HG03520 (cell line): ENCODE measurements around the gene SORCS2.

Experiments
- ATAC-seq: cut with Tn5 transposase; IDR thresholded peaks from one replicate; pipeline ENCODE4 v1.9.1; 2021; ENCODE audit warnings: mild to moderate bottlenecking, moderate library complexity; ENCODE audit not compliant: unreplicated experiment

Gene SORCS2

GRCh38 chr4:7691982-7692381, 499.6 kb downstream of the SORCS2 start:
- no peak for ATAC-seq

- no peak for ATAC-seq
Measured at GRCh38 chr4:7692451-7693236, 500.3 kb downstream of the SORCS2 start.

- no peak for ATAC-seq
Measured at GRCh38 chr4:7693237-7693608, 500.9 kb downstream of the SORCS2 start.

DNA sequence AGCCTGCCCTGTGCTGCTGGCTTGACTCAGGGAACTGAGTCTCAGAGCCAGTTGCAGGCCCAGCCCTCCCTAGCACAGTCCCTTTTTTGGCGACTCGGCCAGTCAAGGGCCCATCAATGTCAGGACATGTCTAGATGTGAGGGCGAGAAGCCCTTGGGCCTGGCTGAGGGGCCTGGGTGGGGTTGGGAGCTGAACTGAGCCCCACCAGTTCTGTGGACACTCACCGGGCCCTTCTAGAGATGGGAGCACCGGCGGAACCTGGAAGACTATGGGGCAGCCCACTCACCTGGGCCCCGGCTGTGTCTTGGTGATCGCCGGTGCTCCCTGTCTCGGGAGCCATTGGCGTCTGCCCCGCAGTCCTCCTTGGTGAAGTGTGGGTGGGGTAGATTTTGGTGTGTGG, 501.4 kb downstream of the SORCS2 start:
- ATAC-seq = no peak

DNA sequence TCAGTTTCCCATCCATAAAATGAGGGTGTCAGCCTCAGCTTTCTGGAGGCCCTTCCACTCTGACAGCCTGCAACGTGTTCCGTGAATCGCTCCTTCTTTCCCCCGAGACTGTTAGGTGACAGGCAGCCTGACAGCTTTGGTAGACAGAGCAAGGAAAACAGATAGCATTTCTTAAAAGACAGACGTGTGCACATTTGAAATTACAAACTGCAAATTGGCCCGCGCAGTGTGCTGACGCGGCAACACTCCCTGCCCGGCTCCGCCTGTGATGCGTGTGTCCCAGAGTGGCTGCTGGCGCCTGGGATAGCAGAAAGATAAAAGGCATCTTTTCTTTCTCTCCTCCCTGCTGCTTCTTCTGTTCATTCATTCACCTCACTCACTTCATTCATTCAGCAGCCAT, 502.0 kb downstream of the SORCS2 start:
- no peak for ATAC-seq

DNA sequence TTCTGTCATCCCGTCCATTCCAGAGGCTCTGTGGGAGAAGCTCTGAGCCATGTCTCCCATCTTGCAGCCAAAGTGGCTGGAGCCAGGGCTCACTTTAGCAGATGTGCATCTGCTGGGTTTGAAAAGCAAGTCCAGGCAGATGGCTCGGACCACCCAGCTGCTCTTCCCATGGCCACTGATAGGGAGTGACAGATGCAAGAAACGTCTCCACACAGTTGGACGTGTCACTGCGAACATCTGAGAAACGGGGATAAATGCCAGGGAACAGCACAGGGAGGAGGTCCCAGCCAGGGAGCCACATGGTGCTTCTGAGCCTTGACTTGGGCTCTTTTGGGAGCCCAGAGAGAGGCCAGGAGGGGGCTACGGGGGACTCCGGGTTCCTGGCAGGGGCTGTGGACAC, 505.0 kb downstream of the SORCS2 start:
- ATAC-seq = no peak

DNA sequence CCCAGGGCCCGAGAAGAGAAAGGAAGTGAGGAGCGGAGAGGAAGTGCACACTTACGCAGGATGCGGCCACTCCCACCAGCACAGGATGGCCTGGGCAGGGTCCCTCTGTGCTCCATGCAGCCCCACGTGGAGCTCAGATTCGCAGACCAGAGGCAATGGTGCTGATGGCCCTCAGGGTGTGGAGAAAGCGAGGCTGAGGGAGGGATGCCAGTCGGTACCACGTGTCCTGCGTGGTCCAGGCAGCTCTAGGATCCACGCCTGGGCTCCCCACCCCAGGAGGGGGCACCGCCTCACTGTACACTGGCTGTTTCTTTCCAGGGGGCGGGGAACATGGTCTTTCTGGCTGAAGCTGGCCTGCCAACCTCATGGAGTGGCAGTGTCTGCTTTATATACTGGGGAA, 505.5 kb downstream of the SORCS2 start:
- ATAC-seq = no peak

DNA sequence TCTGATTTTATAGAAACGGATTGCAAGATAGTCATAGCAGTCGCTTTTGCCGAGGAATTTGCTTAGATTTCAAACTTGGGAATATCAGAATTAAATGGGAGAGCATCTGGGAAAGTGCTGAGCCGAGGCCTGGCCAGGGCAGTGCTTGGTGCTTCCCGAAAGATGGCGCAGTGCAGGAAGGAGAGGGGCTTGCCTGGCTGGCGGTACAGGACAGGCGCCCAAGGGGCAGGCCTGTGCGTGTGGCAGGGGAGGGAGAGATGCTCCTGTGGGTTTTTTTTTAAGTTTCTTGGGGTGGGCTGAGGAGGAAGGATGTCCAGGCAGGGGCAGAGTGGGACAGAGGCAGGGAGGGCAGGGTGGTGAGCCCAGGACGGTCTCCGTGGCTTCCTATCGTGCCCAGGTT, 506.2 kb downstream of the SORCS2 start:
- no peak for ATAC-seq

- no peak for ATAC-seq
Measured at GRCh38 chr4:7699031-7699430, 506.7 kb downstream of the SORCS2 start.

GRCh38 chr4:7699825-7700224, 507.5 kb downstream of the SORCS2 start:
- no peak for ATAC-seq

DNA sequence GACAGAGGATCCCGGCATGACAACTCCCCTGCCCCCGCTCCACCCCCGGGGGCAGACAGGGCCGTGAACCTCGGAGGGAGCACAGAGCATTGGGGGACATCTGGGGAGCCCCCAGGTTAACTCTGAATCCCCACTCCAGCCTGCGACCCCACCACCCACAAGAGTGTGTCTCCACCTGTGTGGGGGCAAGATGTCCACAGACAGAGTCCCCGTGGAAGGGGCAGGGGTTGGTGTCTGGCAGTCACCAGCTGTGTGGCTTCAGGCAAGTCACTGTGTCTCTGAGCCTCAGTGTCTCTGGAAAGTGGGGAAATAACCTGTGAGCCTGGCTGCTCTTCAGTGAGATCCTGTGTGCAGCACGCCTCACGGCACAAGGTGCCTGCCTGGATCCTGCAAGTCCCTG, 508.3 kb downstream of the SORCS2 start:
- ATAC-seq = no peak

DNA sequence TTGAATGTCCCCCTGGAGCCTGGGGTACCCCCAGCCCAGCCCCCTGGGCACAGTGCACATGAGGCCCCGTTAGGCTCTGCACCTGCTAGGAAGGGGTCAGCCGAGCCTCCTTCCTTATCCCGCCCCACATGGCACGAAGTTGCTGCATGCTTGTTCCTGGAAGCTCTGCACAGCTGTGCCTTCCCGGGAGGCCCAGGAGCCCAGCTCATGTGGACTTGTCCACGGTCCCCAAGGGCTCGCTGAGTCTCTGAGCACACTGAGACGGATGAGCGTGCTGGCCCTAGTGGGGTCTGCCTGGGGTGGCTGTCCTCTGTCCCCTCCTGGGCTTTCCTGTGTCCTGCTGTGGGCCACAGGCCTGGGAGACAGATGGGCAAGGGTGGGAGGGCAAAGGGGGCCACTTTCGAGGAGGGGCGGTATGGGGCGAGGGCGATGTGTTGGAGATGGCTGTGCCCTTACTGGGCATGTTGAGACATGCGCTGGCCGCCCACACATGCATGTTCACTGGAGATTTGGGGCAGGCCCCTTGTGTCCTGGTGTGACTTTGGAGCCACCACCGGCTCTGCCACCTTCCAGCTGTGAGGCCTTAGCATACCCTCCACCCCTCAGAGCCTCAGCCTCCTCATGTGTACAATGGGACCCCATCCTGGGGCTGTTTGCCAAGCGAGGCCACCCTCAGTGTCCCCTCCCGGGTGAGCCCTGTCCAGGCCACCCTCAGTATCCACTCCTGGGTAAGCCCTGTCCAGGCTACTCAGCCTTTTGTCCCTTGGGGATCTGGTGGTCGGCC, 509.7 kb downstream of the SORCS2 start:
- ATAC-seq = no peak

- no peak for ATAC-seq
Measured at GRCh38 chr4:7703688-7704087, 511.4 kb downstream of the SORCS2 start.

- no peak for ATAC-seq
Measured at GRCh38 chr4:7704091-7704490, 511.8 kb downstream of the SORCS2 start.

DNA sequence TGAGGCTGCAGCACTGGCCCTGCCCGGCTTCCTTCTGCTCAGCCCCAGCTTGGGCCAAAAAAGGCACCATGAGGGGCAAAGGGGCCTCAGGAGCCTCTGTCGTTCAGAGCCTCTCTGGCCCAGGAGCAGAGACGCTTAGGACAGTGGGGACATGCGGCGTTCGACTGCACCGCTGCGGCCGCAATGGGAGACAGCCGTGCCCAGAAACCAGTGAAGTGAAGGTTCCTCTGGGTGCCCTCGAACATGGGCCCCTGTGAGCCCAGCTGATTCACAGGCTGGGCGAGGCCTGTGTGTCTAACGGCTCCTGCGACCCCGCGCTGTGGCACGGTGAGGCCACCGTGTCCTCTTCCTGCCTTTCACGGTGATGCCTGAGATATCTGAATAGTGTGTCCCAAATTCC, 512.3 kb downstream of the SORCS2 start:
- ATAC-seq = no peak

GRCh38 chr4:7705062-7705461, 512.7 kb downstream of the SORCS2 start:
- no peak for ATAC-seq

DNA sequence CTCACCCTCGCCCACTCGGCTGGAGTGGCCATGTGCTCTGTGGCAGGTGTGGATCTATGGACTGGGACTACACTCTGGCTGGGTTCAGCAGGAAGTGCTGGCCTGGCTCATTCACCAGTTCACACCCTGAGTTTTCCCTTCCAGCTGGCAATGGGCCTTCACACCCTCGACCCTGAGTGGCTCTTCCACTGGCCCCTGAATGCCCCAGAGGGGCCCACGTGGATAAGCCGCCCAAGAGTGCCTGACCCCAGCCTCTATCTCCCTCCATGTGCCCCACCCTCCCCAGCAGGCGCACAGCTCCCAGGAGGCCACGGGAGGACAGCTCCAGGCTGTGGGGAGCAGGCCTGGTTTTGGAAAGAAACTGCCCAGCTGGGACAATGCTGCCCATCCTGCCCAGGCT, 513.3 kb downstream of the SORCS2 start:
- no peak for ATAC-seq

GRCh38 chr4:7708238-7708637, 515.9 kb downstream of the SORCS2 start:
- ATAC-seq = no peak

DNA sequence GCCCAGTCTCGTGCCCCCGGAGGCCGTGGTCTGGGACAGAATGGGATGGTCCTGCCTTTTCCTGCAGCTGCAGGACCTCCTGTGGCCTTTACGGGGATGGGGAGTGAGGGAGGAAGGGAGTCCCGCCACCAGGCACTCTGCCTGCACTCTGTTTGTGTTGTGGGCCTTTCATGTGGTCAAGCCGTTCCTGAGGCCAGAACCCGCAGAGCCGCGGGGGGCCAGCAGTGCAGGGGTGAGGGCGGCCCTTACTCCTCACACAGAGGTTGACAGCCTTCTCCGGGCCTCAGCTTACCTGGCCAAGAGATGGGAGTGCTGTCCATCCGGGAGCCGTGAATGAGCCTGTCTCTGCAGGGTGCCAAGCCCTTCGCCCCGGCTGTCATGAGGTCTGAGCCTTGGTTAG, 516.6 kb downstream of the SORCS2 start:
- no peak for ATAC-seq

DNA sequence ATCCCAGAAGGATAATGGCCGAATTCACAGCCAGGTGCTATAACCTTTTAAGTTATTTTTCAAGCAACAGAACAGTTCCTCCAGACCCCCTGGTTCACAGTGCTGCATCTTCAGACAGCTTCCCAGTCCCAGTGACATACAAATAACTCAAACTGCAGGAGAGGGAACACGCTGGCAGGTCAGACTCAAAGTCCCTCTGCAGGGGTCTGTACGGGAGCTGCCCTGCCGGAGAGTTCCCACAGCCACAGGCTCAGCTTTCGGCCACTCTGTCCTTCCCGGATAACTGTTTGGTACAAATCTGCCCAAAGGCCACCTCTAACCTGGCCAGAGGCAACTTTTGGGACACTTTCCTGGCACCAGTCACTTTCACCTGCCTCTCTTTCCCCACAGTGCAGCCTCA, 517.1 kb downstream of the SORCS2 start:
- no peak for ATAC-seq

DNA sequence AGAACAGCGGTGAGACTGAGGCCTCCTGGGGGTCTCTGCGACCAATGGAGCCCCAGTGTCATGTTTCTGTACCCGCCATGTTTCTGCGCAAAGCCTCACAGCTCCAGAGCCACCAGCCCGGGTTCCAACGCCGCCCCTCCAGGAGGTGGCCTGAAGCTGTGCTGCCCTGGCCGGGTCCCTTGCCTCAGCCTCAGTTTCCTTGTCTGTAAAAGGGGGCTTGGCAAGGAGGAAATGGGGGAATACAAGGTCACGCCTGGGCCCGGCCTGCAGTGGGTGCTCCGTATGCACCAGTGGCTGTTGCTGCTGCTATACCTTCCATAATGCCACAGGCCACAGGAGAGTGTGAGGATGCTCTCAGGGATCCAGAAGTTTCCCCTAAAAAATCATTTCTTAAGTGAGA, 517.8 kb downstream of the SORCS2 start:
- ATAC-seq = no peak

DNA sequence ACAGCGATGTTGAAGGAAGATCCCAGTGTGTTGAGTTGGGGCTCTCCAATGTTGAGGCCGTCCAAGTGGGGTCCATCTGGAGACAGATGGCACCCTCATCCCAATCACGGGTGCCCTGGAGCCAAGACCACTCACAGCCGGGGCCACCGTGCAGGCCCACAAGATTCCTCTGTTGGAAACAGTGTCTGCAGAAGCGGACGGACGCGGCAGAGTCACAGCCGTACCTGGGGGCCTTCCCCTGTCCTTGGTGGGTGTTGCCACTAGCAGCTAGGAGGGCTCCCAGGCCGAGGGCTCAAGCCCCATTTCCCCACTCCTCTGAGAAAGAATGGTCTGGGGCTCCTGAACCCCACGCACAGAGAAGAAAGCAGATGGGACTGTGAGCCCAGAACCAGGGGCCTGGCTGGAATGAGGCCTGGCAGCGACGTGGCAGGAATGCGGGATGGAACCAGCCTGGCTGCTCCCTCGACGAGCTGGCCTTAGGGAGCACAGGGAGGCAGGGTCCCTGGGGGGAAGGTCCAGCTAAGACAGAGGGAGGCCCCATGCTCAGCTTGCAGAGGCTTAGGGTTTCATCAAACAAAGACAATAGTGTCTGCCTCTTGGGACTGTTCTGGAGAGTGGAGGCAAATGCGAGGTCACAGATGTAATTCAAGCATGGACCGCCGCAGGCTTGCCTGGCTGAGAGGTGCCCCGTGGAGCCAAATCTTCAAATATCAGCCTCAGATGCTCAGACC, 518.4 kb downstream of the SORCS2 start:
- no peak for ATAC-seq
